GM19324 (cell line): ENCODE data around the gene PCSK4.

Source experiments
- ATAC-seq: cut with Tn5 transposase; IDR thresholded peaks from one replicate; pipeline ENCODE4 v1.9.1; 2021; ENCODE audit warnings: mild to moderate bottlenecking, moderate library complexity; ENCODE audit not compliant: unreplicated experiment, low FRiP score

The PCSK4 gene

GRCh38 chr19:1457031-1457739 lies 33.0 kb downstream of the PCSK4 start:
- ATAC-seq: no peak

GRCh38 chr19:1456121-1456900 lies 33.8 kb downstream of the PCSK4 start:
- no peak for ATAC-seq

- ATAC-seq: no peak
Measured at GRCh38 chr19:1455336-1456120, 34.6 kb downstream of the PCSK4 start.

GRCh38 chr19:1455002-1455335 lies 35.2 kb downstream of the PCSK4 start:
- ATAC-seq: no peak

- no peak for ATAC-seq
Measured at GRCh38 chr19:1453525-1454364, 36.4 kb downstream of the PCSK4 start.

- ATAC-seq: no peak
Measured at GRCh38 chr19:1452802-1453524, 37.2 kb downstream of the PCSK4 start.

GRCh38 chr19:1451916-1452801 lies 38.0 kb downstream of the PCSK4 start:
- no peak for ATAC-seq

- ATAC-seq: no peak
Measured at GRCh38 chr19:1450735-1451731, 39.1 kb downstream of the PCSK4 start.

GRCh38 chr19:1449467-1450442 lies 40.4 kb downstream of the PCSK4 start, which contains the start of gene APC2:
TSS of gene APC2 (plus strand) at chr19:1450121. CDS start at chr19:1453002, 2,881 bp downstream.
- no peak for ATAC-seq

GRCh38 chr19:1447944-1448343 lies 42.2 kb downstream of the PCSK4 start:
- no peak for ATAC-seq

- no peak for ATAC-seq
Measured at GRCh38 chr19:1447504-1447903, 42.6 kb downstream of the PCSK4 start.

GRCh38 chr19:1446713-1447481 lies 43.3 kb downstream of the PCSK4 start:
- no peak for ATAC-seq

GRCh38 chr19:1445932-1446712 lies 44.0 kb downstream of the PCSK4 start:
- no peak for ATAC-seq

GRCh38 chr19:1445185-1445931 lies 44.8 kb downstream of the PCSK4 start:
- no peak for ATAC-seq
